DMS 273 (cell line): ENCODE measurements around the gene CTDSPL.

Source experiments
- DNase-seq: peaks from one replicate; lab custom pipeline; 2025; ENCODE audit not compliant: unreplicated experiment; lab: John Stamatoyannopoulos, UW

The CTDSPL gene

DNA sequence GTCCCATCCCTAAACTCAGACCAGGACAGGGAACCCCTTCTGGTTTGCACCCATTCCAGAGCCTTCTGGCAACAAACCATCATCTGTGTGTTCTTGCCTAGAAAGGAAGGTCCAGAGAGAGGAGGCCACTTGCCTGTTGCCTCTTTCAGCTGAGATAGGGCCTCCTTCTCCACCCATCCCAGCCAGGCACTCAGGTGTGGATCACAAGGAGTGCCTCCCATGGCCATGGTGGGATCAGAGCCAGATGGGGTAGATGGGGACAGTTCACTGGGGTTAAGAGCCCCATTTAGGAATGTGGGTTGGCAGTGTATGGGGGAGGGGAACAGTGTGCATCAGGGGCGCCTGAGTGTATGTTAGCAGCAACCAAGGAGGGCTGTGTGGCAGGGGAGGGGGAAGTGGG is 8.9 kb upstream of the CTDSPL start:
- no peak for DNase-seq

DNA sequence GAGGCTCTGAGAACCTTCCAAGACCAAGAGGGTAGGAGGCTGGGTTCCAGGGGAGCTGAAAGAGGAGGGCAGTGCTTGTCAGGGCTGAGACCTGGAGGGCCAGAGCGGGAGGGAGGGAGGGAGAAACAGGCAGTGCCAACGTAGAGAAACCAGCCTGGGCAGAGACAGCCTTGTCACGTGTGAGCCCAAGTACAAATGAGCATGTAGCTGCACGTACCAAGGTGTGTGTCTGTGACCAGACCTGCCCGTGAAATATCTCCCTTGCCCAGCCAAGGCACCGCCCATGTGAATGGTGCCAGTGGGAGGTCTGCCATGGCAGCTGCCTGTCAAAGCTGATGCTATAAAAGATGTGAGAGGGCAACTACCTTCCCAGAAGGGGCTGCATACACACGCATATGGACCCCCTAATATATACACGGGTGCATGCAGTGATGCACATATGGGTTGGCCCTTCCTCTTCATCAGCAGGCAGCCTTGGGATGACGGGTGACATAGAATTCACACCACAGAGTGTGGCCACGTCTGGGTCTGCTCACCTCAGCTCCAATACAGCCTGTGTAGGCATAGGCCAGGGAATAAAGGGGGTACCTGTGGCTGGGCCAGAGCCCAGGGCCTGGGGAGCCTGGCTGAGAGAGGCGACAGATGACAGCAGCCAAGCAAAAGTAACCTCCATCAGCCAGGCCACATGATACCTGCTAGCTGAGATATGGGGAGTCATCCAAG is 7.8 kb upstream of the CTDSPL start:
- peak; percentile 24 for DNase-seq

DNA sequence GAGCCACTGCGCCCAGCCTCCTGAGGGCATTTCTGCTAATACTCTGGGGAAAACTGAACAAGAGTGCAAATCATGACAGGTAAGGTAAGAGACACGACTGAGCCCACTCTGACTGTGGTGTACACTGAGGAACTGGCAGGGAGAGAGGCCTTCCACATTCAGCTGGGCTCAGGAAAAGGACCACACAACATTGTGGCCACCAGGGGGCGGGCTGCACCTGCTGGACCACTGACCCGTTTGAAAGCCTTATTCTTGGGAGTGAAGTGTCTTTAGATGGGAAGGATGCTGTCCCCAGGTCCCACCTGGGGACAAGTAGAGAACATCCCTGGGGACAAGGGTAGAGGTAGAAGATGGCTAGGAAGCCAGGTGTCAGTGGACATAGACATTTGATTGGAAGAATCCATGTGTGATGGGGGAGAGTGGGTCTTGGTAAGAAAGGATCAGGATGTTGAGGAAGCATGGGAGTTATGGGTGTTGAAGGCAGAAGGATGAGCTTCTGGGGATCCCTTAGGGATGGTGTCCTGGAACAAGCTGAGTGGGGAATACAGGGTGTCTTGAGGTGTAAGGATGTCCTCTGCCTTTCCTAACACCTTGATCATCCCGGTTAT is 6.2 kb upstream of the CTDSPL start:
- peak; percentile 78 for DNase-seq

DNA sequence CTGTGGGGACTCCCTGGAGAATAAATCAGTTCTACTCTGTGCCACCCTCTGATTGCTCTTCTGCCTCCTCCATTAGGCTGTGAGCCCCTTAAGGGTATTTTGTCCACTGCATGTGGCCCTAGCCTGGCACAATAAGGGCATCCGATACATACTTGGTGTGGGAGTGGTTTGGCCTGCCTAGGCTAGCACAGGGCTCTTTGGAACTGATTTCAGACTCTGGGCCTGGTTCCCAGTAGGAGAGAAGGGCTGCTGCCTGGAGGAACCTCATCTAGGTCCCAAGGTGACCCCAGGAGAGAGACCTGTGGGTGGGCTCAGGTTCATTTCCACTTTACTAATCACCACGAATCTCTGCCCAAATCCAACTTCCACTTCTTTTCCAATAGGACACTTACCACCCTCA is 5.3 kb upstream of the CTDSPL start:
- peak; percentile 17 for DNase-seq

DNA sequence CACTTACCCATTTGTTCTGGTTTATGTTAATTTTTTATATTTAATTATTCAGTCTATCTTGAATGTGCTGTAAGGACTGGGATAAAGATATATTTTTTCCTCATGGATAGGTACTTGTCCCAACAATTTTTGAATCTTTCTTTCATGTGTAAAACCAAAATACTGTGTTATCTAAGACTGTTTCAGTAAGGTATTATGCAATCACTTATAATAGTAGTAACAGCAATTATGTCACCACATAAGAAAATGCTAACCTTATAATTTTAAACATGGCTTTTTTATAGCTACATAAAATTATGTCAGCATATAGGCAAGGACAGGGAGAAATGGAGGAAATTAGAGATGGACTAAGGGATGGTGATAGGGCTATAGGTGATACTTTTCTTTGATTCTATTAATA is 2.9 kb upstream of the CTDSPL start:
- DNase-seq: no peak

DNA sequence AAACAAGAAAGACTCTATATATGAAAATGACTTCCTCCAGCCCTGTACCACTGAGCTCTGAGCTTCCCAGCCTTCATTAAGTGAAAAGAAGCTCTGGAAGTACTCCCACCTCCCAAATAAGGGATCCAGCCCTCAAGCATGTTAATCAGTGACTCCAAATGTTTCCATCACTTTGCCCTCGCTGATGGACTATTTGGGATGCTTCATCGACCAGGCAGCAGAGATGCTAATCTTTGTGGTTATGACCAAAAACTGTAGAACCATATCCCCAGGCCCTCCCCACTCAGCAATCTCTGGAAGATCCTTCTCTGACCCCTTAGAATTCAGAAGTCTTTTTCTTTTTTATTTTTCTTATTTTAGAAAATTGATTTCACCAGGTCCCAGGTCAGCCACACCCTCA is 2.3 kb upstream of the CTDSPL start:
- no peak for DNase-seq

DNA sequence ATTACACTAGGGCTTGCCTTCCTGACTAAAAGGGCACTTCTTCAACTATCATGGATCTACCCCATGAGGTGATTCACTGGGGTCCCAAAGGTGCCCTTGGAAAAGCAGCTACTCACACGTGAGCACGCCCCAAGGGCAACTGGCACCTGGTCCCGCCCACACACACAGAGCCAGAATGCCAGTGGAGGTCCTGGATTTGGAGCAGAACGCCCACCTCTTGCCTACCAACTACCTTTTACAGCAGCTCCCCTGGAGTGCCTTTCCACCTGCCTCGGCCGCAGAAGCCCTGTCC is 1.8 kb upstream of the CTDSPL start:
- no peak for DNase-seq

DNA sequence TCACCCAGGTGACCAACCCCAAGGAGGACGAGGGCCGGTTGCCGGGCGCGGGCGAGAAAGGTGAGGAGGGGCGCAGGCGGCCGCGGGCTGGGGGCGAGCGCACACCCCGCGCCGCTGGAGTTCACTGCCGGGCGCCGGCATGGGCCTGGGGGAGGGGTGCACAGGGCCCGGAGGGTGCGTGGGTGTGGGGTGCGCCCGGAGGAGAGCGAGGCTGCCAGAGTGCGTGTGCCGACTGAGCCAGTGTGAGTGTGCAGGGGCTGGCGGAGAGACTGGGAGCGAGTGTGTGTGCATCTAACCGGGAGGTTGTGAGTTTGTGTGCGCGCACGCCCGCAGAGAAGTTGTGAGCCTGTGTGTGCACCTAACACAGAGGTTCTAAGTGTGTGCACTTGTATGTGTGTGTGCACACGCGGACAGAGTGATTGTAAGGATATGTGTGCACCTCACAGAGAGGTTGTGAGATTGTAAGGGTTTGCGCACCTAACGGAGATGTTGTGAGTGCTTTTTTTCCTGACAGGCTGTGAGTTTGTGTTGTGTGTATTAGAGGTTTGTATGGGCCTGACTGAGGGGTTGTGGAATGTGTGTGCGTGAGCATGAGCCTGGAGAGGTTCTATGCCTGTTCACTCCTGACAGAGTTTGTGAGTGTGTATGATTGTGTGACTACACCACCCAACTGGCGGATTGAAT is 681 bp downstream of the CTDSPL start:
- peak; percentile 59 for DNase-seq

DNA sequence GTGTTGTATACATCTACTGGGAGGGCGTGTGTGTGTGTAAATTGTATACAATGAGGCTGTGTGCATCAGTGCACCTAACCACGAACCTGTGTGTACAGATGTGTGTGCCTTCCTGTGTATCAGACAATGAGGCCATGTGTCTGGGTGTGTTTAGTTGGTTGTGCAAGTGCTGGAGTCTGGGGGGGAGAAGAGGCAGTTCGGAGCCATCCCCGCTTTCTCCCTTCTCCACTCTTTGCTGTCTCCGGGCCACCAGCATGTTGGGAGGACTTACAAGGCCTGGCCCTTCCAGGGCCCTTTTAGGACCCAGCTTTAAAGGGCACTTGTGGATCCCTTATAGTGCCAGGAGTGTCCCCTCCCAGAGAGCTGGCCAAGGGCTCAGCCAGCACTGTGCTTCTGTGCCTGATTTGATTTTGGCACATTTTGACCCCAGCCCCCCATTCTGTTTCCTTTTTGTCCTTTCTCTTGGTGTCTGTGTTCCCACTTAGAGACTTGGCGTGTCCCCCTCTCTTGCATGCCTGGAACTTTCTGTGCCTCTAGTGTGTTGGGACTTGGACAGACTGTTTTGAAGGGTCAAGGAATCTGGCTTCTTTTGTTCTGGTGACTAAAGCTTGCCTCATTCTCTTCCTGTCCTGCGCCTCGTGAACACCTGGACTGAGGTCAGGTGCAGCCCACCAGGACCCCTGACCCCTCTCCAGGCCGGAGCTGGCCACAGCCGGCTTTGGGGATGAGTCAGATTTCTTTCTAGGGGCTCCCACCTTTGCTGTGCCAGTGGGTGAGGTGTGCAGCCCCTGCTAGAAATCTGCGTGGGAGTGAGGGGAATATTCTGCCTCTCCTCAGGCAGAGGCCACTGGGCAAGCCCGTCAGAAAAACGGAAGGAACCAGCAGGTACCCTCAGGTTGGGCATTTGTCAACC is 1.5 kb downstream of the CTDSPL start:
- peak; percentile 38 for DNase-seq

DNA sequence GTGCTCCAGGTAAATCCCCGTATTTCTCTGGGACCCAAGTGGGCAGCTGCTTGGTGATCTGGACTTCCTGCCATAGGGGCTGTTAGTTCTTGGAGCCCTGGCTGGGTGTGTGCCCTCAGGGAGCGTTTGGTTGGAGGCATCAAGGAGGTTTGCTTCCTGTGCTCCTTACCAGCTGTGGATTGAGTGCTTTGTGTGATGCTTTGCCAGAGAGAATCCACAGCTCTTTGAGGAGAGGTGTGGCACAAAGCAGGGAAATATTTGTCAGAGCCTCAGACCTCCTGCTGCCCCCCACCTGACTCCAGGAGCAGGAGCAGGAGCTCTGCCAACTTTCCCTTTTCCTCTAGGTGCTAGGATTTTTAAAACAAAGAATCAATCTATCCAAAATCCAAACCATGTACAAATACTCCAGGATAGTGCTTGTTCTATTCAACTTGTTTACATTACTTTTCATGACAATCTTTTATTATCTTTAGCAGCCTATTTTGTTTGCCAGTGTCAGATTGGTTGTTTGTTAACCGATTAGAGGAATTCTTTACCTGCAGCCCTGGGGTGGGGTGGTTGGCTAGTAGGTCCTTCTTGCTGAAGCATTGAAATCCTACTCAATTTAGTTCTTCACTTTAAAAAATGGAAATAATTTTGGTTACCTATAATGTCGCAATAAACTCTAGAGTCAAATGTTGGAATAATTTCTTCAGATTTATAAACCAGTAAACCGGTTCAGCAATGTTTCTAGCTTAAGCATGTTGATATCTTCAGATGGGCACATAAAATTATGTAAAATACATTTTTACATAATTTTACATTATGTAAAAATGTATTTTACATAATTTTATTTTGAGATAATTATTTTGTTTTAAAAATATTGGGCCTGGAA is 2.5 kb downstream of the CTDSPL start:
- peak; percentile 52 for DNase-seq

DNA sequence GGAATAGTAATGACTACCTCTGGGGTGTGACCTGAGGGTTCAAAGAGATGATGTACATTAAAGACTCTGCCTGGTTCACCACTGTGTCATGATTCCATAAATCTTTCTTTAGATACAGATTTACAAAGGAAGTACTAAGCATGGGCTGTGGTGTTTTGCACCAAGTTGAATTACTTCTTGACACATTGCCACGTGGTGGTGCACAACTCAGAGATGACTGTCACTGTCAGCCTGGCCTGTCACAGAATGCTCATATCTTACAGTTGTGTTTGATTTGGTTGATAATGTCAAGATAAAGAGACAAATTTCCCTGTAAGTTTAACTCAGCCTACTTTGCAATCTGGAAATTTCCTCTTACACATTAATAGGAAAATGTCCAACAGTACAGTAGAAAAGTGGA is 3.2 kb downstream of the CTDSPL start:
- no peak for DNase-seq

DNA sequence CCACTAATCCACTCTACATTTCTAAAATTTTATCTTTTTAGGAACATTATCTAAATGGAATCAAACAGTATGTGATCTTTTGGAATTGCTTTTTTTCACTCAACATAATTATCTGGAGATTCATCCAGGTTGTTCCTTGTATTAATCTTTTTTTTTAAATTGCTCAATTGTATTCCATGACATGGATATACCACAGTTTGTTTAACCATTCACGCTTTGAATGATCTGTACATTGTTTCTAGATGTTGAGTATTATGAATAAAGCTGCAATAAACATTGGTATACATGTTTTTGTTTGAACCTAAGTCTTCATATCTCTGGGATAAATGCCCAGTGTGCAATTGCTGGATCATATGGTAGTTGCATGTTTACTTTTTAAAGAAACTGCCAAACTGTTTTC is 5.5 kb downstream of the CTDSPL start:
- DNase-seq: no peak

DNA sequence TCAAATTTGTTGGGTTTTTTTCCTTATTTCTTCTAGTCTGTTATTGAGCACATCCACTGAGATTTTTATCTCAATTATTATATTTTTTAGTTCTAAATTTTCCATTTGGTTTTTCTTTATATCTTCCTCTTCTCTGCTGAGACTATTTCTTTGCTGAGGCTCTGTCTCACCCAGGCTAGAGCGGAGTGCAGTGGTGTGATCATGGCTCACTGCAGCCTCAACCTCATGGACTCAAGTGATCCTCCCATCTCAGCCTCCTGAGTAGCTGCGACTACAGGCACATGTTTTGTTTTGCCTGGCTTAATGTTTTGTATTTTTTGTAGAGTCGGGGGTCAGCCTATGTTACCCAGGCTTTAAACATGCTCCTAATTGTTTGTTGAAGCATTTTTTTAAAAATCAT is 10.2 kb downstream of the CTDSPL start:
- no peak for DNase-seq

DNA sequence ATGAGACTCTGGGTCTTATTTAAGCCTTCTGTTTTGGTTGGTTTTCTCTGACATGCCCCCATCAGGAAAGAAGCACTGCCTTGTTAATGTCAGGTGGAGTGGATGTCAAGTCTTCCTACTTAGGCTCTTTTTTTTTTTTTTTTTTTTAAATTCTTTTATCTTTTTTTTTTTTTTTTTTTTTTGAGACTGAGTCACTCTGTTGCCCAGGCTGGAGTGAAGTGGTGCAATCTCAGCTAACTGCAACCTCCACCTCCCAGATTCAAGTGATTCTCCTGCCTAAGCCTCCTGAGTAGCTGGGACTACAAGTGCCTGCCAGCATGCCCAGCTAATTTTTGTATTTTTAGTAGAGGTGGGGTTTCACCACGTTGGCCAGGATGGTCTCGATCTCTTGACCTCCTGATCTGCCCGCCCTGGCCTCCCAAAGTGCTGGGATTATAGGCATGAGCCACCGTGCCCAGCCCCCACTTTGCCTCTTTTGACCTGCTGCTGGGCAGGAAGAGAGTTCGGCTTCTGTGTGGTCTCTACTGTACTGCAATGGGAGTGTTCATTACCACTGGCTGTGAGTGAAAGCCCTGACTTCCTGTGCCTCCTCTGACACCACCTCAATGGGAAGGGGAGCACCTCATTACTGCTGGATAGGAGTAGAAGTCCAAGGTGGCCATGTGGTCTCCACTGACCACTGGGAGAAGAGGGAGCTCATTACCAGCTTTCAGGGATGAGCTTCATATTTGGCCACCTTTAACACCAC is 10.9 kb downstream of the CTDSPL start:
- no peak for DNase-seq

DNA sequence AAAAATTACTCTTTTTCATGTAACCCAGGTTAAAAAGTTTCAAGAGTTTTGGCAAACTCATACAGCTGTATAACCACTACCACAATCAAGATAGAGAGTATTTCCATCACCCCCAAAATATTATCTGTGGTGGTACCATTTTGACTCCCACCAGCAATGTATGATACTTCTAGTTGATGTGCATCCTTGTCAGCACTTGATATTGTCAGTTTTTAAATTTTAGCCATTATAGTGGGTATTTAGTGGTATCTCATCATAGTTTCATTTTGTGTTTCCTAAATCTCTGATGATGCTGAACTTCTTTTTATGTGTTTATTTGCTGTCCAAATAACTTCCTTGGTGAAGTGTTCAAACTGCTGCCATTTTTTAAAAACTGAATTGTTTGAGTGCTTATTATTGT is 14.6 kb downstream of the CTDSPL start:
- DNase-seq: no peak

DNA sequence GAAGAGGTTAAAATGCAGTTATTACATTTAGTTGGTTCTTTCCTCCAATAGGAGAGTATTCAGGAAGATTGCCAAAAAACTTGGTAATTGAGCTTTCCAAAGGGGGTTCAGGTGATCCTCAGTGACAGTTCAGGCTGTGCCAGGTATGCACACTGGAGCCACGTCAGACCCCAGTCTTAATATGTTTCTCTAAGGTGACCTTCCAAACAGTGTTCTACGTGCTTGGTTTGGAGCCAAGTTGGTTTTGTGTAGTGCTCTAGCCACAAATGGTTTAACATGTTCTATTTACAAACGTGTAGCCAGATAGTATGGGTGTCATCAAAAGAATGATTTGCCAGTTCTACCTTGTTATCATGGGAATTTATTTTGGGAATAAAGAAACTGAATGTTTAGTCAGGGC is 21.0 kb downstream of the CTDSPL start:
- DNase-seq: no peak

DNA sequence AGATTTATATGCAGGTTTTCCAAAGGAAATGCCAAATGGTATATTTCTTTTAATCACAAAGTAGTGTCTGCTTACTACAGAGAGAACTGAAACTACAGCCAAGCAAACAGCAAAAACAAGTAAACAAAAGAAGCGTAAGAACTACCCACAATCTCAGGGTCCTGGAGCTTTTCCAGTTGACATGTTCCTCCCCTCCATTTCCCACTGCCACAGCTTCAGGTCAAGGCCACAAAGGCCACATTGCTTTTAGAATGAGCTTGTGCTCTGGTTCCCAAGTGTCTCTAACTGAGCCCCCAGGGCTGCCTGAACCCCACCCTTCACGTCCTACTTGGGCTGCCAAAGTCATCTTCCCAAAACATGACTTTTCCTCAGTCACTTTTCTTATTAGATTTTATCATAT is 24.1 kb downstream of the CTDSPL start:
- no peak for DNase-seq

DNA sequence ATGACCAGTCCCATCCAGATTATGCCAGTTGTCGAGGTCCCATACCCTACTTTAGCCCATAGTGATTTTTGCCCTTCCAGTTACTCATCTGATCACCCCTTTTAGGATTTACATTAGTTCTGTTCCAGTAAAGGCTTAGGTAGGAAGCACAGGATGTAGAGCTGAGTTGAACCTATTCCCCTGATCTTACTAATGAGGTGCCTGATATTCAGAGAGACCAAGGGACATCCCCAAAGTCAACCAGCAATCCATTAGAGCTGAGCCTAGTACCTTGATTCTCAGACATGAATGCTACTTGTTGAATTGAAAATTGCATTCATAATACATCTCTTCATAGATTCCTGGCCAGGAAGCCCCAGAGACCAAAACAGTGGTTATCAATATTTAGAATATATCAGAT is 24.7 kb downstream of the CTDSPL start:
- DNase-seq: no peak

DNA sequence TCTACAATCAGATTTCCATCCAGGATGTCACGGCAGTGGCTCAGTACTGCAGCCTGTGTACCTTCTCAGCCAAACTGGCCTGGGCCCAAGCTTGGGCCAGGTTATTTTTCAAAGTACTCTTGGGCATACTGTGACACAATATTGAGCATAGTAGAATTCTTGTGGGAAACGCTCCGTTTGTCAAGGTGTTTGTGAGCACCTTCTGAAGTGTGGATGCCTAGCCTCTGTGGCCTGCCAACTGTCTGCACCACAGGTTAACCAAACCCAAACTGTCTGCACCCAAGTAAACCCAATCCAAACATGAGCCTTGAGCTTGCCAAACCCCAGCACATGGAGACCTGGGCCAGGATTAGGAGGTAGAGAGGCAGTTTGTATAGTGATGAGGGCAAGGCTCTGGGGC is 25.4 kb downstream of the CTDSPL start:
- DNase-seq: no peak

DNA sequence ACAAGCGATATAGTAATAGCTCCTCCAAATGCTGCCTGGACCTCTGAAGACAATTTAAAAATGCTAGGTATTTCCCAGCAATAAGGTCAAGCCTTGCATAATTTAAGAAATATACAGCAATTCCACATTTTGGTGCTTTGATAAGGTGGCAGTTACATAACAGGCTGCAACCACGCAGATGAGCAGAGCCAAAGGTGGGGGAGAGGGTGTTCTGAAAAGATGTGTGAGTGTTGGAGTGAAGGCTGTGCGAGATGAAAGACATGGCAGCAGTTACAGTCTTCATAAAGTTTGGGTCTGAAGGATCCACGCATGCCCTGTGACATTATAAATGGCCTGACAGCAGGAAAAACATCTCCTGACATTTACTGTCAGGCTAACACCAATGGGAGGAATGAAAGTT is 26.1 kb downstream of the CTDSPL start:
- no peak for DNase-seq
